Measurements from ENCODE around the gene ABCB8. TPM values are rescaled to one million over a fixed set of nuclear protein-coding genes. Genes with fewer than 3 reads are reported as not detected.

ABCB8 gene
- total and polyA plus RNA-seq, 9 donors = 12.8 to 26.5 (median 18.4) TPM

DNA sequence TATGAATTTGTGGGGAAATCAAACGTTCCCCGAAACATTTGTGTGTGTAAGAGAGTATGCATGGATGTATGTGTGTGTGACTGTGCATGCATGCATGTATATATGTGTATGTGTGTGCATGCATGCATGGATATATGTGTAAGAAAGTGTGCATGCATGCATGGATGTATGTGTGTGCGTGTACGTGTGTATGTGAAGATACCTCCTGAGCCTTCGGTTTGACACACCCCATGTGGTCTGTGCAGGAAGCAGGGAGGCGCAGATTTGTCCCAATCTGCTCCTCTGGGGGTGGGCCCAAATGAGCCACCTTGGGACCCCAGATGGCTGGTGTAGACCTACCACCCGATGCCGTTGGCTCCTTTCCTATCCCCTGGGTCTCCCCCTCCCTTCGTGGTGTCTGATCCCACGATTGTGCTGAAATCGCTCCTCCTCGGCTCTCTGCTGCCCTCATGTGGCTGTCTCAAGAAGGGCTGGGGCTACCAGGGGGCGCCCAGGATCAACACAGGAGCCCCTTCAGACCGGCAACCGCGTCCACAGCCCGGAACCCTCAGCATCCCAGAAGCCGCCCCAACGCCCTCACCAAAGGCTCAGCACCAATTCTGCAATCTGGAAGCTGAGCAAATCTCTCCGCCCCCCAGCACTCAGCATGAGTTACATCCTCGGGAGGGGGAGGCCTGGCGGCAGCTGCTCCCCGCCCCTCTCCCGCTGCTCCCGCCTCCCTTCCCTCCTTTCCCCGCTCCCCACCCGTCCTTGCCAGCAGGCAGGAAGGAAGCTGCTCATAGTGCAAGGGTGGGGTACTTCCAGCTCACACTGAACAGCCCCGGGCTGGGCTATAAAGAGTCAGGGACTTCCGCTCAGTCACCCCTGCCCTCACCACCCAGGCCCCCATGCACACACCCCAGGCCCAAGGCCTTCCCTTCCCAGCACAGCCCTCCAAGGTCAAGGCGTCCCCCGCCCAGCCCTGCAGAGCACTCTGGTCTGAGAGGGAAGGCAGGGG is 39.7 kb upstream of the ABCB8 start:
- Histone ChIP-seq H3K36me3 (ENCODE audit: control insufficient read depth, insufficient read depth, low read length) (no peaks in the 10 kb centered on the region), H3K4me3 (ENCODE audit: low read length) (no peak overlapping the region), H3K4me1 (ENCODE audit: control insufficient read depth, insufficient read depth, low read length) (peaks cover 15% of the 10 kb centered on the region), H3K9me3 (replicated peaks; ENCODE audit: control insufficient read depth, low read depth, low read length) (no peaks in the 10 kb centered on the region), H3K27me3 (ENCODE audit: control insufficient read depth, insufficient read depth, low read length) (peaks cover 11% of the 10 kb centered on the region), H3K27ac (ENCODE audit: low read length) (peak overlapping the region; percentile 73)
- WGBS (ENCODE audit: insufficient coverage) = 15% methylated on average over 23 of the region's 31 CpGs
- peak; percentile 85 for DNase-seq

DNA sequence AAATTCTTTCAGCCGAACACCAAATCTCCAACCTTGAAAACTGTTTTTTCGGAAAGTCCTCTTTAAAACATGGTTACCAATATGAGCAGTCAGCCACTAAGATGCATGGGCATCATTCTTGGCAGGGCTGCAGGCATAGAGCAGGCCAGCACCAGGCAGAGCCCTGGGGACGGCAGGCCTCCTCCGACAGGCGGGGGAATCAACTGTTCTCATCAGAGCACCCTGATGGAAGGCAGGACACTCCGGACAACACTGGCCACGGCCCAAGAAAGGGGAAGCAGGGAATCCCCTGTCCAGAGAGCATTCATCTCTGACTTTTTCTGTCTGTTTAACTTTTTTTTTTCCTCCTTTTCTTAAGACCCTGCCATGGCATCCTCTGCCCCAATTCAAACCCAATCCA is 38.8 kb upstream of the ABCB8 start:
- Histone ChIP-seq H3K4me3 (ENCODE audit: low read length) (no peak overlapping the region), H3K27me3 (ENCODE audit: control insufficient read depth, insufficient read depth, low read length) (peaks cover 11% of the 10 kb centered on the region), H3K4me1 (ENCODE audit: control insufficient read depth, insufficient read depth, low read length) (peaks cover 17% of the 10 kb centered on the region), H3K27ac (ENCODE audit: low read length) (peak overlapping the region; percentile 73), H3K36me3 (ENCODE audit: control insufficient read depth, insufficient read depth, low read length) (no peaks in the 10 kb centered on the region), H3K9me3 (replicated peaks; ENCODE audit: control insufficient read depth, low read depth, low read length) (no peaks in the 10 kb centered on the region)
- WGBS (ENCODE audit: insufficient coverage) = 51% methylated on average over 7 of the region's 7 CpGs
- DNase-seq = no peak

DNA sequence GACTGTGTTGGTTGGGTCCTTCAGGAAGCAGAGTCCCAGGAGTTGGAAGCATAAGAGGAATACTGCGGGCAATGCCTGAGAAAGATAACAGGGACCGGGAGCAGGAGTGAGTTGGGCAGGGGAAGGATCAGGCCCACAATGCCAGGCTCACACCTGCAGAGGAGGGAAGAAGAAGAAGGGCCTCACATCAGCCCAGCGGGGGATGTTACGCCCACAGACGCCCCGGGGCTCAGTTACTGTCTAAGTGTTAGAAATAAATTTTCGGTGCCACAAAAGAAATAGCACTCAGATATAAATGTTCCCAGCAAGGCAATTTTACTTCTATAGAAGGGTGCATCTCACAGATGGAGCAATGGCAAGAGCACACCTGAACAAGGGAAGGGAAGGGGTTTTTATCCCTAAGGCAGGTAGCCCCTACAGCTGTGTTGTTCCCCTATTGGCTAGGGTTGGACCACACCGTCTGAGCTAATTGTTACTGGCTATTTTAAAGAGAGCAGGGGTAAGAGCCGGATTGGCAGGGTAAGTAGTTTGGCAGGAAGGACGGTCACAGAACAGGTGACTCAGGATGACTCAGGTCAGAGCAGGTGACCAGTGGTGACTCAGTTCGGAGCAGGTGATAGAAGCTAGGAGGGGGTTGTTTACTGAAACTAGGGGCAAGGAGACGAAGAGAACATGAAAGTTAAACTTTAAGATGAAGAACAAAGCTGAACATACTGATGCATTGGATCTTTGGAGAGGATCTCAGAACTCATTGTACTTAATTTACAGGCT is 37.6 kb upstream of the ABCB8 start, which contains the start of gene NOS3:
Gene NOS3 (plus strand): TSS at position 602 of the 771 bp plus-strand sequence. CDS start 2,787 bp downstream, outside the sequence.
- Histone ChIP-seq H3K27ac (ENCODE audit: low read length) (no peak within 1 kb of the TSS), H3K4me3 (ENCODE audit: low read length) (no peak within 1 kb of the TSS), H3K27me3 (ENCODE audit: control insufficient read depth, insufficient read depth, low read length) (peaks cover 8% of the 10 kb centered on the region), H3K4me1 (ENCODE audit: control insufficient read depth, insufficient read depth, low read length) (peaks cover 25% of the 10 kb centered on the region), H3K9me3 (replicated peaks; ENCODE audit: control insufficient read depth, low read depth, low read length) (no peaks in the 10 kb centered on the region), H3K36me3 (ENCODE audit: control insufficient read depth, insufficient read depth, low read length) (no peaks in the 10 kb centered on the region)
- no peak for DNase-seq
- WGBS (ENCODE audit: insufficient coverage) = 93% methylated on average over 6 of the region's 12 CpGs

DNA sequence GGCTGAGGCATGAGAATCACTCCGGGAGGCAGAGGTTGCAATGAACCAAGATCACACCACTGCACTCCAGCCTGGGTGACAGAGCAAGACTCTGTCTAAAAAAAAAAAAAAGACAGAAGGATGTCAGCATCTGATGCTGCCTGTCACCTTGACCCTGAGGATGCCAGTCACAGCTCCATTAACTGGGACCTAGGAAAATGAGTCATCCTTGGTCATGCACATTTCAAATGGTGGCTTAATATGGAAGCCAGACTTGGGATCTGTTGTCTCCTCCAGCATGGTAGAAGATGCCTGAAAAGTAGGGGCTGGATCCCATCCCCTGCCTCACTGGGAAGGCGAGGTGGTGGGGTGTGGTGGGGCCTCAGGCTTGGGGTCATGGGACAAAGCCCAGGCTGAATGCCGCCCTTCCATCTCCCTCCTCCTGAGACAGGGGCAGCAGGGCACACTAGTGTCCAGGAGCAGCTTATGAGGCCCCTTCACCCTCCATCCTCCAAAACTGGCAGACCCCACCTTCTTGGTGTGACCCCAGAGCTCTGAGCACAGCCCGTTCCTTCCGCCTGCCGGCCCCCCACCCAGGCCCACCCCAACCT is 36.1 kb upstream of the ABCB8 start:
- no peaks in the 10 kb centered on the region for H3K9me3 ChIP-seq (replicated peaks; ENCODE audit: control insufficient read depth, low read depth, low read length)
- no peak overlapping the region for H3K27ac ChIP-seq (ENCODE audit: low read length)
- 81% methylated on average over 6 of the region's 6 CpGs for WGBS (ENCODE audit: insufficient coverage)
- DNase-seq = no peak
- H3K4me3 ChIP-seq (ENCODE audit: low read length) = no peak overlapping the region
- peaks cover 6% of the 10 kb centered on the region for H3K27me3 ChIP-seq (ENCODE audit: control insufficient read depth, insufficient read depth, low read length)
- H3K36me3 ChIP-seq (ENCODE audit: control insufficient read depth, insufficient read depth, low read length) = no peaks in the 10 kb centered on the region
- peaks cover 26% of the 10 kb centered on the region for H3K4me1 ChIP-seq (ENCODE audit: control insufficient read depth, insufficient read depth, low read length)

DNA sequence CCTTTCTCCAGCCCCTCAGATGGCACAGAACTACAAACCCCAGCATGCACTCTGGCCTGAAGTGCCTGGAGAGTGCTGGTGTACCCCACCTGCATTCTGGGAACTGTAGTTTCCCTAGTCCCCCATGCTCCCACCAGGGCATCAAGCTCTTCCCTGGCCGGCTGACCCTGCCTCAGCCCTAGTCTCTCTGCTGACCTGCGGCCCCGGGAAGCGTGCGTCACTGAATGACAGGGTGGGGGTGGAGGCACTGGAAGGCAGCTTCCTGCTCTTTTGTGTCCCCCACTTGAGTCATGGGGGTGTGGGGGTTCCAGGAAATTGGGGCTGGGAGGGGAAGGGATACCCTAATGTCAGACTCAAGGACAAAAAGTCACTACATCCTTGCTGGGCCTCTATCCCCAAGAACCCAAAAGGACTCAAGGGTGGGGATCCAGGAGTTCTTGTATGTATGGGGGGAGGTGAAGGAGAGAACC is 35.4 kb upstream of the ABCB8 start:
- Histone ChIP-seq H3K4me3 (ENCODE audit: low read length) (no peak overlapping the region), H3K9me3 (replicated peaks; ENCODE audit: control insufficient read depth, low read depth, low read length) (no peaks in the 10 kb centered on the region), H3K4me1 (ENCODE audit: control insufficient read depth, insufficient read depth, low read length) (peaks cover 26% of the 10 kb centered on the region), H3K27me3 (ENCODE audit: control insufficient read depth, insufficient read depth, low read length) (peaks cover 2% of the 10 kb centered on the region), H3K27ac (ENCODE audit: low read length) (peak overlapping the region; percentile 72), H3K36me3 (ENCODE audit: control insufficient read depth, insufficient read depth, low read length) (no peaks in the 10 kb centered on the region)
- no CpG with 5 or more reads among the region's 5 CpGs for WGBS (ENCODE audit: insufficient coverage)
- DNase-seq = no peak

DNA sequence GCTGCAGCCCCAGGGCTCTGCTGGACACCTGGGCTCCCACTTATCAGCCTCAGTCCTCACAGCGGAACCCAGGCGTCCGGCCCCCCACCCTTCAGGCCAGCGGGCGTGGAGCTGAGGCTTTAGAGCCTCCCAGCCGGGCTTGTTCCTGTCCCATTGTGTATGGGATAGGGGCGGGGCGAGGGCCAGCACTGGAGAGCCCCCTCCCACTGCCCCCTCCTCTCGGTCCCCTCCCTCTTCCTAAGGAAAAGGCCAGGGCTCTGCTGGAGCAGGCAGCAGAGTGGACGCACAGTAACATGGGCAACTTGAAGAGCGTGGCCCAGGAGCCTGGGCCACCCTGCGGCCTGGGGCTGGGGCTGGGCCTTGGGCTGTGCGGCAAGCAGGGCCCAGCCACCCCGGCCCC is 34.7 kb upstream of the ABCB8 start:
- Histone ChIP-seq H3K27me3 (ENCODE audit: control insufficient read depth, insufficient read depth, low read length) (peaks cover 2% of the 10 kb centered on the region), H3K4me3 (ENCODE audit: low read length) (peak overlapping the region; percentile 6), H3K27ac (ENCODE audit: low read length) (peak overlapping the region; percentile 72), H3K9me3 (replicated peaks; ENCODE audit: control insufficient read depth, low read depth, low read length) (no peaks in the 10 kb centered on the region), H3K36me3 (ENCODE audit: control insufficient read depth, insufficient read depth, low read length) (no peaks in the 10 kb centered on the region), H3K4me1 (ENCODE audit: control insufficient read depth, insufficient read depth, low read length) (peaks cover 22% of the 10 kb centered on the region)
- 91% methylated on average over 4 of the region's 14 CpGs for WGBS (ENCODE audit: insufficient coverage)
- no peak for DNase-seq

DNA sequence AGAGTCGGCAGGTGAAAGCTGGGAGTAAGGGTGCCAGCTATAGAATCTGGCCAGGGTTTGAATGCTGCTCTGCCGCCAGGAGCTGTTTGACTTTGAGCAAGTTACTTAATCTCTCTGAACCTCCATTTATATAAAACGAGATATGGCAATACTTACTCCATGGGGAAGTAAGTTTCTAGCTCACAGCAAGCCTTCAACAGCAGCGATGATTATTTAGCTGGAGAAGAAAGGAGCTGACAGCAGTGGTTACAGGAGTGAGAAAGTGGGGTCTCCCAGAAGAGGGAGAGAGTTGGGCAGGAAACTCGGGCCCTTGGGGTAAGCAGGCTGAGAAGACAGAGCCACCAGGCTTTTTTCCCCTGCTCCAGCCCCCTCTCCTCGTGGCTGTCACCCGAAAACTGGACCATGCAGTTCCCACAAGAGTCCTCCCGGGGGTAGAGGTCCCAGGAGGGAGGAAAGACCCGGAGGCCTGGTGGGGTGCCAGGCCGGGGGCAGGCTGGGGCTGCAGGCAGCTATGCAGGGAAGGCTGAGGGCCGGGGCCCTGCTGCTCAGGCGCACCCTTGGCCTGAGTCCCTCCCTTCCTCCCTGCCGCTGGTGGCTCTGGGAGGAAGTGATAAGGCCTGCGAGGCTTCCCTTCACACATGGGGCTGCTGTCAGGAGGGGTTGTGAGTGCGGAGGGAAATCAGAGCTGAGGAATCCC is 34.0 kb upstream of the ABCB8 start:
- no peak for DNase-seq
- Histone ChIP-seq H3K27me3 (ENCODE audit: control insufficient read depth, insufficient read depth, low read length) (no peaks in the 10 kb centered on the region), H3K27ac (ENCODE audit: low read length) (no peak overlapping the region), H3K9me3 (replicated peaks; ENCODE audit: control insufficient read depth, low read depth, low read length) (no peaks in the 10 kb centered on the region), H3K4me1 (ENCODE audit: control insufficient read depth, insufficient read depth, low read length) (peaks cover 16% of the 10 kb centered on the region), H3K4me3 (ENCODE audit: low read length) (peak overlapping the region; percentile 6), H3K36me3 (ENCODE audit: control insufficient read depth, insufficient read depth, low read length) (no peaks in the 10 kb centered on the region)
- 69% methylated on average over 2 of the region's 15 CpGs for WGBS (ENCODE audit: insufficient coverage)

DNA sequence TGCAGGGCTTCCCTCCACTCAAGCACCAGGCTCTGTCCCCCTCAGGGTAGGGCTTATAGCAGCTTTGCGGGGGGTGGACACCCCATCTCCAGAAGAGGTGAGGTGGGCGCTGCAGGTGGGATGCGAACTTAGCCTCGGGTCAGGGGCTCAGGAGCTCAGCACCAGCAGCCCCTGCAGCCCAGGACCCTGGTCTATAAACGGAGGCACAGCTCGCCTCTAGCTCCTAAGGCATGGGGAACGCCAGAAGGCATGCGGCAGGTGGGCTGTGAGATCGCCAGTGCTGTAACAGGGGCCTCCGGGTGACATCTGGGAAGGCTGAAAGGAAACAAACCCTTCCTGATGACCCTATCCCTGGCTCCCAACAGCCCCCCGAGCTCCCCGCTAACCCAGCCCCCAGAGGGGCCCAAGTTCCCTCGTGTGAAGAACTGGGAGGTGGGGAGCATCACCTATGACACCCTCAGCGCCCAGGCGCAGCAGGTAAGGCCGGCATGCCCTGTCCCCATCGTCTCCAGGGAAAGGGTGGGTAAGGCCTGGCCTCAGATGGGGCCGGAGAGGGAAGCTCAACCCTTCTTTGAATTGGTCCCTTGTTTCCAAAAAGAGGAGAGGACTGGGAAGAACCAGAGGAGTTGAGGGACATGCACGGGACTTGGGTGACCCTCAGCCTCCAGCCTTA is 33.3 kb upstream of the ABCB8 start:
- H3K27ac ChIP-seq (ENCODE audit: low read length) = no peak overlapping the region
- WGBS (ENCODE audit: insufficient coverage) = 54% methylated on average over 10 of the region's 19 CpGs
- peaks cover 16% of the 10 kb centered on the region for H3K4me1 ChIP-seq (ENCODE audit: control insufficient read depth, insufficient read depth, low read length)

DNA sequence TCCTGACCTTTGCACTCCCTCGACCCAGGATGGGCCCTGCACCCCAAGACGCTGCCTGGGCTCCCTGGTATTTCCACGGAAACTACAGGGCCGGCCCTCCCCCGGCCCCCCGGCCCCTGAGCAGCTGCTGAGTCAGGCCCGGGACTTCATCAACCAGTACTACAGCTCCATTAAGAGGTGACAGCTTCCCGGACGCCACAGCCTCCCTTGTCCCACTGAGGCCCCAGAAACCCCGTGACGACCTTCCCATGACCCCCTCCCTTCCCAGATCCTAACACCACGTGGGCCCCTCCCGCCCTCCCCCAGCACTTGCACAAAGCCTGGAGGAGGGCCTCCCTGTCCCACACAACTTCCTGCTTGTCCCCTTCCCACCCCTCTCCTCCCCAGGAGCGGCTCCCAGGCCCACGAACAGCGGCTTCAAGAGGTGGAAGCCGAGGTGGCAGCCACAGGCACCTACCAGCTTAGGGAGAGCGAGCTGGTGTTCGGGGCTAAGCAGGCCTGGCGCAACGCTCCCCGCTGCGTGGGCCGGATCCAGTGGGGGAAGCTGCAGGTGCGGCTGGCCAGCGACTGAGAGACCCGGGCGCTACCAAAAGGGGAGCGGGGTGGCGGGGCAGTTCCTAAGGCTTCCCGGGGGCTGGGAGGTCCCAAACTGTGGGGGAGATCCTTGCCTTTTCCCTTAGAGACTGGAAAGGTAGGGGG is 31.7 kb upstream of the ABCB8 start:
- 19% methylated on average over 27 of the region's 31 CpGs for whole genome bisulfite sequencing (ENCODE audit: insufficient coverage)
- DNase-seq = no peak
- H3K27ac ChIP-seq (ENCODE audit: low read length) = no peak overlapping the region
- peaks cover 16% of the 10 kb centered on the region for H3K4me1 ChIP-seq (ENCODE audit: control insufficient read depth, insufficient read depth, low read length)
- H3K36me3 ChIP-seq (ENCODE audit: control insufficient read depth, insufficient read depth, low read length) = no peaks in the 10 kb centered on the region
- no peaks in the 10 kb centered on the region for H3K27me3 ChIP-seq (ENCODE audit: control insufficient read depth, insufficient read depth, low read length)
- H3K9me3 ChIP-seq (replicated peaks; ENCODE audit: control insufficient read depth, low read depth, low read length) = no peaks in the 10 kb centered on the region
- H3K4me3 ChIP-seq (ENCODE audit: low read length) = no peak overlapping the region

More for the DNA sequence above, 33.3 kb upstream of the ABCB8 start:
- no peaks in the 10 kb centered on the region for H3K36me3 ChIP-seq (ENCODE audit: control insufficient read depth, insufficient read depth, low read length)
- H3K9me3 ChIP-seq (replicated peaks; ENCODE audit: control insufficient read depth, low read depth, low read length) = no peaks in the 10 kb centered on the region
- DNase-seq = no peak
- H3K4me3 ChIP-seq (ENCODE audit: low read length) = peak overlapping the region; percentile 6
- no peaks in the 10 kb centered on the region for H3K27me3 ChIP-seq (ENCODE audit: control insufficient read depth, insufficient read depth, low read length)
